Measurements from ENCODE around the gene CPVL.
"Not testable (repeated sequence)": the region's sequence is repeated elsewhere in the genome, so short reads cannot be mapped to it uniquely, and the experiment has no call there.

CPVL gene

GRCh38 chr7:29119538-29119937 lies 26.8 kb downstream of the CPVL start:
- DNase-seq (ENCODE audit: low read depth), result no peak

- no peak for DNase-seq (ENCODE audit: low read depth)
These were observed 29.8 kb downstream of the CPVL start for GRCh38 chr7:29116361-29117200.

- DNase-seq (ENCODE audit: low read depth), result no peak
These were observed 30.6 kb downstream of the CPVL start for GRCh38 chr7:29115753-29116152.

GRCh38 chr7:29115130-29115687 lies 31.1 kb downstream of the CPVL start:
- no peak for DNase-seq (ENCODE audit: low read depth)

GRCh38 chr7:29114266-29114665 lies 32.1 kb downstream of the CPVL start:
- DNase-seq (ENCODE audit: low read depth), result not testable (repeated sequence)

- no peak for DNase-seq (ENCODE audit: low read depth)
These were observed 32.8 kb downstream of the CPVL start for GRCh38 chr7:29113384-29114102.

- DNase-seq (ENCODE audit: low read depth), result no peak
These were observed 33.6 kb downstream of the CPVL start for GRCh38 chr7:29112721-29113120.

- no peak for DNase-seq (ENCODE audit: low read depth)
These were observed 36.4 kb downstream of the CPVL start for GRCh38 chr7:29109899-29110298.

GRCh38 chr7:29109358-29109757 lies 37.0 kb downstream of the CPVL start:
- no peak for DNase-seq (ENCODE audit: low read depth)

- no peak for DNase-seq (ENCODE audit: low read depth)
These were observed 39.3 kb downstream of the CPVL start for GRCh38 chr7:29107056-29107455.

- no peak for DNase-seq (ENCODE audit: low read depth)
These were observed 39.7 kb downstream of the CPVL start for GRCh38 chr7:29106669-29106988.

- no peak for DNase-seq (ENCODE audit: low read depth)
These were observed 40.3 kb downstream of the CPVL start for GRCh38 chr7:29105752-29106668.

- no peak for DNase-seq (ENCODE audit: low read depth)
These were observed 41.1 kb downstream of the CPVL start for GRCh38 chr7:29105191-29105590.

- no peak for DNase-seq (ENCODE audit: low read depth)
These were observed 43.7 kb downstream of the CPVL start for GRCh38 chr7:29102558-29103151.

GRCh38 chr7:29100924-29101323 lies 45.4 kb downstream of the CPVL start:
- DNase-seq (ENCODE audit: low read depth), result no peak

- DNase-seq (ENCODE audit: low read depth), result no peak
These were observed 46.2 kb downstream of the CPVL start for GRCh38 chr7:29099896-29100847.

GRCh38 chr7:29096446-29096730 lies 49.9 kb downstream of the CPVL start:
- DNase-seq (ENCODE audit: low read depth), result no peak

- no peak for DNase-seq (ENCODE audit: low read depth)
These were observed 50.5 kb downstream of the CPVL start for GRCh38 chr7:29095631-29096445.

- DNase-seq (ENCODE audit: low read depth), result not testable (repeated sequence)
These were observed 53.2 kb downstream of the CPVL start for GRCh38 chr7:29093091-29093490.

- no peak for DNase-seq (ENCODE audit: low read depth)
These were observed 54.6 kb downstream of the CPVL start for GRCh38 chr7:29091715-29092114.

Data from stimulated activated CD8-positive, alpha-beta memory T cell treated with anti-CD3 and anti-CD28 coated beads, Interleukin-15, amount 100 ng/mL, for 1 hour (primary cell).